K562 (cell line): ENCODE data around the gene NAXE. TPM values are rescaled to one million over a fixed set of nuclear protein-coding genes. Genes with fewer than 3 reads are reported as not detected.

Experiments
- HMG20B ChIP-seq: fragments of 250-450 bp; sonication (Bioruptor Pico); IDR thresholded peaks from 2 replicates; pipeline ENCODE4 v1.5.0; 2021; ENCODE audit warnings: mild to moderate bottlenecking
- JUNB ChIP-seq: fragments of 450-650 bp; formaldehyde crosslinking; conservative IDR thresholded peaks from 2 replicates; pipeline ENCODE4 v1.4.0; 2020; ENCODE audit warnings: mild to moderate bottlenecking
- NFIC ChIP-seq: fragments of 450-650 bp; IDR thresholded peaks from 2 replicates; pipeline ENCODE4 v1.6.1; 2017; ENCODE audit warnings: mild to moderate bottlenecking, inconsistent platforms
- NFIX ChIP-seq: fragments of 250-450 bp; sonication (Bioruptor Pico); IDR thresholded peaks from 2 replicates; pipeline ENCODE4 v1.4.0; 2020; ENCODE audit warnings: low read depth, mild to moderate bottlenecking, moderate library complexity
- NFRKB ChIP-seq: fragments of 450-650 bp; IDR thresholded peaks from 2 replicates; pipeline ENCODE4 v1.6.1; 2016; ENCODE audit warnings: low read depth
- NR4A1 ChIP-seq, 2 experiments: fragments of 250-450 bp in 1 of 2; fragments of 450-650 bp in 1 of 2; sonication (Bioruptor Pico) in 1 of 2; IDR thresholded peaks; 2 replicates each; pipeline versions ENCODE4 v1.4.0 to v1.6.1; 2016 to 2020; ENCODE audit warnings: mild to moderate bottlenecking in 2 of 2, missing compliant biosample characterization in 1 of 2, missing genetic modification characterization in 1 of 2, moderate library complexity in 1 of 2
- POLR2AphosphoS5 ChIP-seq: IDR thresholded peaks from 2 replicates; pipeline ENCODE4 v1.6.1; 2011; ENCODE audit warnings: mild to moderate bottlenecking, low read depth, low read length, moderate library complexity; ENCODE audit not compliant: control insufficient read depth, insufficient read depth
- PYGO2 ChIP-seq: fragments of 450-650 bp; IDR thresholded peaks from 2 replicates; pipeline ENCODE4 v1.6.1; 2016; ENCODE audit warnings: mild to moderate bottlenecking, missing genetic modification characterization, moderate library complexity, missing compliant biosample characterization
- RBM17 ChIP-seq: fragments of 200-400 bp; formaldehyde crosslinking; IDR thresholded peaks from 2 replicates; pipeline ENCODE4 v1.6.1; 2017; ENCODE audit warnings: low read depth, mild to moderate bottlenecking, low read length, borderline replicate concordance
- RNF2 ChIP-seq: sonication (generic); IDR thresholded peaks from 2 replicates; pipeline ENCODE4 v1.6.1; 2016
- SOX6 ChIP-seq: fragments of 450-650 bp; IDR thresholded peaks from 2 replicates; pipeline ENCODE4 v1.6.1; 2014; ENCODE audit warnings: mild to moderate bottlenecking
- TAF9B ChIP-seq: fragments of 450-650 bp; IDR thresholded peaks from 2 replicates; pipeline ENCODE4 v1.6.1; 2018; ENCODE audit warnings: mild to moderate bottlenecking; ENCODE audit not compliant: partially characterized antibody
- TBP ChIP-seq: optimal IDR thresholded peaks from 2 replicates; pipeline ENCODE3; 2011; ENCODE audit warnings: low read depth, low read length, improper control_type of control experiment
- TCF3 ChIP-seq: sonication (generic); formaldehyde crosslinking; IDR thresholded peaks from 2 replicates; pipeline ENCODE4 v1.4.0; 2020; ENCODE audit warnings: mild to moderate bottlenecking, missing genetic modification reagents
- TOE1 ChIP-seq, 2 experiments: fragments of 450-650 bp in 1 of 2; sonication (generic) in 1 of 2; formaldehyde crosslinking in 1 of 2; IDR thresholded peaks; 2 replicates each; pipeline versions ENCODE4 v1.7.1 to v1.8.0; 2016 to 2022; ENCODE audit warnings: borderline replicate concordance in 2 of 2, mild to moderate bottlenecking in 2 of 2, antibody characterized with exemption in 1 of 2, inconsistent platforms in 1 of 2, low read depth in 1 of 2, missing genetic modification reagents in 1 of 2, moderate library complexity in 1 of 2
- ZC3H8 ChIP-seq: fragments of 450-650 bp; IDR thresholded peaks from 2 replicates; pipeline ENCODE4 v1.6.1; 2017
- ZNF384 ChIP-seq: IDR thresholded peaks from 2 replicates; pipeline ENCODE4 v1.6.1; 2012; ENCODE audit warnings: low read depth, low read length, improper control_type of control experiment
- ZNF696 ChIP-seq: fragments of 250-450 bp; sonication (Bioruptor Pico); conservative IDR thresholded peaks from 2 replicates; pipeline ENCODE4 v1.4.0; 2020; ENCODE audit warnings: mild to moderate bottlenecking, moderate library complexity
- polyA plus RNA-seq, 8 experiments: library from polyadenylated mRNA; depleted of rRNA in 4 of 8; stranded (reverse) in 5 of 8; unstranded in 3 of 8; fragments of >200 nt; fragmentation: Nextera tagmentation in 2 of 8; fragmentation: Illumina TruSeq in 1 of 8; extraction: Ambion mirVana in 2 of 8; extraction: Trizol in 1 of 8; gene quantifications; 2 replicates each; pipeline versions ENCODE4 v1.2.1 to v1.2.3, GENCODE V29; 2011 to 2014; ENCODE audit warnings: inconsistent platforms in 1 of 8, missing spikeins in 1 of 8
- total RNA-seq, 7 experiments: library from RNA; depleted of rRNA in 6 of 7; stranded (reverse); fragments of >200 nt in 6 of 7; fragmentation: Illumina TruSeq in 2 of 7; extraction: Trizol in 2 of 7; gene quantifications; 2 replicates each; pipeline versions ENCODE4 v1.2.1 to v1.2.3, GENCODE V29; 2011 to 2021; ENCODE audit warnings: low replicate concordance in 1 of 7
- TF ChIP-seq, protein P1 (sequence below), 3 experiments: IDR thresholded peaks in 2 of 3; conservative IDR thresholded peaks in 1 of 3; 2 replicates each; pipeline ENCODE4 v1.5.1; 2011 to 2012; ENCODE audit warnings: low read length in 3 of 3, mild to moderate bottlenecking in 3 of 3, control low read depth in 2 of 3, improper control_type of control experiment in 1 of 3, inconsistent platforms in 1 of 3, low read depth in 1 of 3, mixed read lengths in 1 of 3, moderate library complexity in 1 of 3; ENCODE audit not compliant: insufficient read depth in 2 of 3
- TF ChIP-seq, protein P2 (sequence below): fragments of 450-650 bp; IDR thresholded peaks from 2 replicates; pipeline ENCODE4 v1.6.1; 2017; ENCODE audit warnings: antibody characterized with exemption, mild to moderate bottlenecking
- TF ChIP-seq, protein P3 (sequence below): fragments of 250-450 bp; sonication (Bioruptor Pico); IDR thresholded peaks from 2 replicates; pipeline ENCODE4 v1.4.0; 2020; ENCODE audit warnings: borderline replicate concordance

NAXE gene
- total and polyA plus RNA-seq, 9 of the 15 experiments (the other 6 are each of a cell fraction or from before 2014, with no cell fraction given): 27.3 to 137 (median 90.0) TPM

DNA sequence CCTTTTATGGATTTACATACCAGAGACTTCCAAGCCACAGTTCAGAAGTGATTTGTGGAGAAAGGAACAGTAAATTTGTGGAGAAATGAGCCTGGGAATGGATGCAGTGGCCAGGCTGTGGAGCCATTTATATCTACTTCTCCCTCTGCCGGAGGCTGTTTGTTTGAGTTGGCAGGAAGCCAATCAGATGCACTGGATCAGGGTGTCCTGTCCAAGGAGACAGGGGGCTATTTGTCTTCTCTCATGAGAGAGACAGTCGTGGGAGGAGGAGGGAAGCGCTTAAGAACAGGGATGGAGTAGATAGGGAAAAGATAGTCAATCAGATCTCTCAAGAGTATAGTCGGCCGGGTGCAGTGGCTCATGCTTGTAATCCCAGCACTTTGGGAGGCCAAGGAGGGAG lies 24.9 kb downstream of the NAXE start (continued):
- TF ChIP-seq, protein P1, sequence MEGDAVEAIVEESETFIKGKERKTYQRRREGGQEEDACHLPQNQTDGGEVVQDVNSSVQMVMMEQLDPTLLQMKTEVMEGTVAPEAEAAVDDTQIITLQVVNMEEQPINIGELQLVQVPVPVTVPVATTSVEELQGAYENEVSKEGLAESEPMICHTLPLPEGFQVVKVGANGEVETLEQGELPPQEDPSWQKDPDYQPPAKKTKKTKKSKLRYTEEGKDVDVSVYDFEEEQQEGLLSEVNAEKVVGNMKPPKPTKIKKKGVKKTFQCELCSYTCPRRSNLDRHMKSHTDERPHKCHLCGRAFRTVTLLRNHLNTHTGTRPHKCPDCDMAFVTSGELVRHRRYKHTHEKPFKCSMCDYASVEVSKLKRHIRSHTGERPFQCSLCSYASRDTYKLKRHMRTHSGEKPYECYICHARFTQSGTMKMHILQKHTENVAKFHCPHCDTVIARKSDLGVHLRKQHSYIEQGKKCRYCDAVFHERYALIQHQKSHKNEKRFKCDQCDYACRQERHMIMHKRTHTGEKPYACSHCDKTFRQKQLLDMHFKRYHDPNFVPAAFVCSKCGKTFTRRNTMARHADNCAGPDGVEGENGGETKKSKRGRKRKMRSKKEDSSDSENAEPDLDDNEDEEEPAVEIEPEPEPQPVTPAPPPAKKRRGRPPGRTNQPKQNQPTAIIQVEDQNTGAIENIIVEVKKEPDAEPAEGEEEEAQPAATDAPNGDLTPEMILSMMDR (IDR thresholded peaks at IDR 0.05 in 2 of 3, conservative IDR thresholded peaks at IDR 0.05 in 1 of 3; ENCODE audit: insufficient read depth in 2 of 3, low read depth in 1 of 3, low read length in 3 of 3): peak; percentile 19 to 36 (median 34); a peak in 3 of 6 replicates
- peak; percentile 48; the same call in 1 of the 2 replicates for TF ChIP-seq ZNF384
- TF ChIP-seq NFIC: peak; percentile 100
- no peak for TF ChIP-seq ZNF696 (CRISPR knock-in tag)
- TF ChIP-seq TBP: no peak
- TF ChIP-seq, protein P2, sequence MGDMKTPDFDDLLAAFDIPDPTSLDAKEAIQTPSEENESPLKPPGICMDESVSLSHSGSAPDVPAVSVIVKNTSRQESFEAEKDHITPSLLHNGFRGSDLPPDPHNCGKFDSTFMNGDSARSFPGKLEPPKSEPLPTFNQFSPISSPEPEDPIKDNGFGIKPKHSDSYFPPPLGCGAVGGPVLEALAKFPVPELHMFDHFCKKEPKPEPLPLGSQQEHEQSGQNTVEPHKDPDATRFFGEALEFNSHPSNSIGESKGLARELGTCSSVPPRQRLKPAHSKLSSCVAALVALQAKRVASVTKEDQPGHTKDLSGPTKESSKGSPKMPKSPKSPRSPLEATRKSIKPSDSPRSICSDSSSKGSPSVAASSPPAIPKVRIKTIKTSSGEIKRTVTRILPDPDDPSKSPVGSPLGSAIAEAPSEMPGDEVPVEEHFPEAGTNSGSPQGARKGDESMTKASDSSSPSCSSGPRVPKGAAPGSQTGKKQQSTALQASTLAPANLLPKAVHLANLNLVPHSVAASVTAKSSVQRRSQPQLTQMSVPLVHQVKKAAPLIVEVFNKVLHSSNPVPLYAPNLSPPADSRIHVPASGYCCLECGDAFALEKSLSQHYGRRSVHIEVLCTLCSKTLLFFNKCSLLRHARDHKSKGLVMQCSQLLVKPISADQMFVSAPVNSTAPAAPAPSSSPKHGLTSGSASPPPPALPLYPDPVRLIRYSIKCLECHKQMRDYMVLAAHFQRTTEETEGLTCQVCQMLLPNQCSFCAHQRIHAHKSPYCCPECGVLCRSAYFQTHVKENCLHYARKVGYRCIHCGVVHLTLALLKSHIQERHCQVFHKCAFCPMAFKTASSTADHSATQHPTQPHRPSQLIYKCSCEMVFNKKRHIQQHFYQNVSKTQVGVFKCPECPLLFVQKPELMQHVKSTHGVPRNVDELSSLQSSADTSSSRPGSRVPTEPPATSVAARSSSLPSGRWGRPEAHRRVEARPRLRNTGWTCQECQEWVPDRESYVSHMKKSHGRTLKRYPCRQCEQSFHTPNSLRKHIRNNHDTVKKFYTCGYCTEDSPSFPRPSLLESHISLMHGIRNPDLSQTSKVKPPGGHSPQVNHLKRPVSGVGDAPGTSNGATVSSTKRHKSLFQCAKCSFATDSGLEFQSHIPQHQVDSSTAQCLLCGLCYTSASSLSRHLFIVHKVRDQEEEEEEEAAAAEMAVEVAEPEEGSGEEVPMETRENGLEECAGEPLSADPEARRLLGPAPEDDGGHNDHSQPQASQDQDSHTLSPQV: no peak
- TF ChIP-seq, protein P3, sequence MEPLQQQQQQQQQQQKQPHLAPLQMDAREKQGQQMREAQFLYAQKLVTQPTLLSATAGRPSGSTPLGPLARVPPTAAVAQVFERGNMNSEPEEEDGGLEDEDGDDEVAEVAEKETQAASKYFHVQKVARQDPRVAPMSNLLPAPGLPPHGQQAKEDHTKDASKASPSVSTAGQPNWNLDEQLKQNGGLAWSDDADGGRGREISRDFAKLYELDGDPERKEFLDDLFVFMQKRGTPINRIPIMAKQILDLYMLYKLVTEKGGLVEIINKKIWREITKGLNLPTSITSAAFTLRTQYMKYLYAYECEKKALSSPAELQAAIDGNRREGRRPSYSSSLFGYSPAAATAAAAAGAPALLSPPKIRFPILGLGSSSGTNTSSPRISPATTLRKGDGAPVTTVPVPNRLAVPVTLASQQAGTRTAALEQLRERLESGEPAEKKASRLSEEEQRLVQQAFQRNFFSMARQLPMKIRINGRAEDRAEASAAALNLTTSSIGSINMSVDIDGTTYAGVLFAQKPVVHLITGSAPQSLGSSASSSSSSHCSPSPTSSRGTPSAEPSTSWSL (CRISPR knock-in tag): no peak
- no peak for TF ChIP-seq JUNB (CRISPR knock-in tag)
- TF ChIP-seq NFIX (CRISPR knock-in tag): peak; percentile 96
- TF ChIP-seq TAF9B: no peak
- no peak for TF ChIP-seq RBM17
- TF ChIP-seq TCF3 (CRISPR knock-in tag): peak; percentile 76
- no peak for TF ChIP-seq NR4A1 (CRISPR knock-in tag; IDR thresholded peaks at IDR 0.05)
- no peak for TF ChIP-seq NR4A1 (tag; IDR thresholded peaks at IDR 0.05)
- TF ChIP-seq TOE1 (IDR thresholded peaks at IDR 0.05; ENCODE audit: borderline replicate concordance): peak; percentile 63; the same call in 1 of the 2 replicates
- no peak for TF ChIP-seq TOE1 (CRISPR knock-in tag; IDR thresholded peaks at IDR 0.05; ENCODE audit: borderline replicate concordance, low read depth)
- peak; percentile 93 for TF ChIP-seq SOX6
- TF ChIP-seq HMG20B (CRISPR knock-in tag): no peak
- peak; percentile 91 for TF ChIP-seq RNF2
- TF ChIP-seq NFRKB: no peak
- TF ChIP-seq ZC3H8: no peak
- TF ChIP-seq POLR2AphosphoS5: peak; percentile 87
- TF ChIP-seq PYGO2 (tag): 0 out of 2 replicates have a peak, but pooled peaks have one; percentile 23
